ENCODE results near the gene TFEB. TPM values are rescaled to one million over a fixed set of nuclear protein-coding genes. Genes with fewer than 3 reads are reported as not detected.

The TFEB gene
- total RNA-seq (2022) (11.8 and 16.2 TPM in 2 replicates), Bru-seq, nascent RNA (percentile 50 among the genes with signal in this experiment), BruChase-seq, experiment 1, labeled RNA remaining after a 6-hour chase (percentile 45 among the genes with signal in this experiment), BruChase-seq, experiment 2, labeled RNA remaining after a 2-hour chase (percentile 53 among the genes with signal in this experiment)
- long read RNA-seq, transcript TFEB-204 (9 exons, 2,331 nt), result major isoform, 25 of 36 reads
- long read RNA-seq, partial matches to known transcripts, result 5 of 36 reads
- long read RNA-seq, other reads (novel, unspliced or antisense), result 4 of 36 reads

DNA sequence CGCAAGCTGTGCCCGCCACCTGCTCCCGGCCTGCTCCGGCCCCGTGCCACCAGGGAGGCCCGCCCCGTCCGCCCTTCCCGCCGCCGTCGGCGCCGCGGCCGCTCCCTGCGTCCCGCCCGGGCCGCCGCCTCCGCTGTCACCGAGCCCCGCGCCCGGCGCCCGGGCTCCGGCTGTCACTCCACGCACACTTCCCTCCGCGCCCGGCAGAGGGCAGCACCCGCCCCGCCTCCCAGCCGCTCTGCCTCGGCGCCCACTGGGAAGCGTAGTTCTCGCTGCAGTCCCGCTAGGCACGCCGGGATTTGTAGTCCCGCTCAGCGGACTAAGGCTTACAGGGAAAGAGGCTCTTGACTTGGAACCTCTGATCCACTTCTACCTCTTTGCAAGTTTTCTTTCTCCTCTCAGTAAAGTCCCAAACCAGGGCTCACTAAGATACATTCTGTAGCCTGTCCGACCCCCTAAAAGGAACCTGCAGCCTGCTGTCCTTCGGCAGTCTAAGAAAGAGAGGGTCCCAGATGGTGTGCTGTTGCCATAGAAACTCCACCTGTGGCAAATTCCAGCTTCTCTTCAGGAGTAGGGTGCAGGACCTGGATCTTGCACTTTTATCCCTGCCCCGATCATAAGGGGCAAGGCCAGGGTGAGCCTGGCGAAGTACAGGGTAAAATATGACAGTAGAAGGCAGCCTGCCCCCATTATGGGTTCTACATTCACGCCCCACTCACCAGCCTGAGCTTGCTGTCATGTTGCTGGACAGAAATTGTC, at the start of gene TFEB:
TFEB (minus strand) TSS at position 182 of the 759 bp plus-strand sequence. CDS start 44,395 bp downstream, outside the sequence.
- no peaks in the 10 kb centered on the region for H3K27me3 Mint-ChIP-seq (ENCODE audit: insufficient read depth, unreplicated experiment)
- peak within 1 kb of the TSS; percentile 62 for H3K4me3 Mint-ChIP-seq (ENCODE audit: unreplicated experiment)
- H3K4me1 Mint-ChIP-seq (ENCODE audit: insufficient read depth, unreplicated experiment), result peaks cover 18% of the 10 kb centered on the region
- intact Hi-C loops (cut with micrococcal nuclease), result loop anchor here (1.0 to 2.0 kb wide), 3 partner anchors 29 to 309 kb away; no protein-coding TSS in a partner anchor
- DNase-seq (ENCODE audit: unreplicated experiment), result peak; percentile 88
- POLR2A ChIA-PET, result interaction anchor here (0.7 to 5.9 kb wide), 11 partner anchors 12 to 829 kb away, joined by 3 to 98 read pairs (median 4); partner anchors contain the start of genes CCND3, FRS3 and TOMM6
- no TSS peak for BruUV-seq (replicated peaks)
- CTCF ChIA-PET, result interaction anchor here (0.6 to 3.4 kb wide), 18 partner anchors 11 to 1861 kb away, joined by 3 to 25 read pairs (median 4); partner anchors contain the start of genes TOMM6 and TREML1
- no peaks in the 10 kb centered on the region for H3K36me3 Mint-ChIP-seq (ENCODE audit: insufficient read depth, unreplicated experiment)
- TF ChIP-seq, protein P1, sequence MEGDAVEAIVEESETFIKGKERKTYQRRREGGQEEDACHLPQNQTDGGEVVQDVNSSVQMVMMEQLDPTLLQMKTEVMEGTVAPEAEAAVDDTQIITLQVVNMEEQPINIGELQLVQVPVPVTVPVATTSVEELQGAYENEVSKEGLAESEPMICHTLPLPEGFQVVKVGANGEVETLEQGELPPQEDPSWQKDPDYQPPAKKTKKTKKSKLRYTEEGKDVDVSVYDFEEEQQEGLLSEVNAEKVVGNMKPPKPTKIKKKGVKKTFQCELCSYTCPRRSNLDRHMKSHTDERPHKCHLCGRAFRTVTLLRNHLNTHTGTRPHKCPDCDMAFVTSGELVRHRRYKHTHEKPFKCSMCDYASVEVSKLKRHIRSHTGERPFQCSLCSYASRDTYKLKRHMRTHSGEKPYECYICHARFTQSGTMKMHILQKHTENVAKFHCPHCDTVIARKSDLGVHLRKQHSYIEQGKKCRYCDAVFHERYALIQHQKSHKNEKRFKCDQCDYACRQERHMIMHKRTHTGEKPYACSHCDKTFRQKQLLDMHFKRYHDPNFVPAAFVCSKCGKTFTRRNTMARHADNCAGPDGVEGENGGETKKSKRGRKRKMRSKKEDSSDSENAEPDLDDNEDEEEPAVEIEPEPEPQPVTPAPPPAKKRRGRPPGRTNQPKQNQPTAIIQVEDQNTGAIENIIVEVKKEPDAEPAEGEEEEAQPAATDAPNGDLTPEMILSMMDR (IDR thresholded peaks at IDR 0.05; ENCODE audit: unreplicated experiment), result peak; percentile 86
- no peaks in the 10 kb centered on the region for H3K9me3 Mint-ChIP-seq (ENCODE audit: unreplicated experiment)
- H3K27ac Mint-ChIP-seq (ENCODE audit: low read depth, unreplicated experiment), result no peak within 1 kb of the TSS

DNA sequence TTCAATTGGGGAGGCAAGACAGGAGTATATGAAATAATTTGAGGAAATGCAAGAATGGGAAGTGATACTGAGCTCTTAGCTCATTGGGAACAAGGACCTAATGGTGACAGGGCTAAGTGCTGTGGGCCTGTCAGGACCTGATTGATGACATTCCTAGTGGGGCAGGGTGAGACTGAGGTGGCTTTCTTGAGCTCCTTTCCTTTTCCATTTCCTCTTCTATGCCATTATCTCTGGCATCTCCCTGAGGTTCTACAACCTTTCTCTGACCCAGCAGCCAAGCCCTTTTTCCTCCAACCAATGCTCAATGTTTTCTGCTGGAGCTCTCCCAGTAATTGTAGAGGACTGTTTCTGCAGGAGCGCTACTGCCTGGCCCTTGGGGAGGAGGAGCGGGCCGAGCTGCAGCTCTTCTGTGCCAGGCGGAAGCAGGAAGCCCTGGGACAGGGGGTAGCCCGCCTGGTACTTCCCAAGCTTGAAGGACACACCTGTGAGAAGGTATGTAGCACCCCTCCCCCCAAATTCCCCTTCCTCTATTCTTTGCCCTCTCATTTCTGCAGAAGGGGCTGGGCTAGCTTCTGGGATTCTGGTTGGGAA, 49.3 kb upstream of the TFEB start:
- TF ChIP-seq, protein P1 (IDR thresholded peaks at IDR 0.05; ENCODE audit: unreplicated experiment), result no peak
- ChIA-PET POLR2A (interaction anchor here (0.5 to 5.9 kb wide), 5 partner anchors 155 to 405 kb away, joined by 3 to 100 read pairs (median 3); partner anchors contain the start of gene TAF8), CTCF (interaction anchor here (0.7 to 5.3 kb wide), 13 partner anchors 9 to 416 kb away, joined by 3 to 48 read pairs (median 4); partner anchors contain the start of genes BYSL and MED20)
- Mint-ChIP-seq H3K27me3 (ENCODE audit: insufficient read depth, unreplicated experiment) (no peaks in the 10 kb centered on the region), H3K36me3 (ENCODE audit: insufficient read depth, unreplicated experiment) (peaks cover 17% of the 10 kb centered on the region), H3K9me3 (ENCODE audit: unreplicated experiment) (no peaks in the 10 kb centered on the region), H3K27ac (ENCODE audit: low read depth, unreplicated experiment) (peak overlapping the region; percentile 51), H3K4me3 (ENCODE audit: unreplicated experiment) (peak overlapping the region; percentile 47), H3K4me1 (ENCODE audit: insufficient read depth, unreplicated experiment) (peaks cover 23% of the 10 kb centered on the region)
- no peak for DNase-seq (ENCODE audit: unreplicated experiment)
- no TSS peak for BruUV-seq (replicated peaks)
- intact Hi-C loops (cut with micrococcal nuclease), result loop anchor here (5.0 to 10.0 kb wide), 2 partner anchors 153 to 430 kb away; partner anchors contain the start of gene MRPS10

DNA sequence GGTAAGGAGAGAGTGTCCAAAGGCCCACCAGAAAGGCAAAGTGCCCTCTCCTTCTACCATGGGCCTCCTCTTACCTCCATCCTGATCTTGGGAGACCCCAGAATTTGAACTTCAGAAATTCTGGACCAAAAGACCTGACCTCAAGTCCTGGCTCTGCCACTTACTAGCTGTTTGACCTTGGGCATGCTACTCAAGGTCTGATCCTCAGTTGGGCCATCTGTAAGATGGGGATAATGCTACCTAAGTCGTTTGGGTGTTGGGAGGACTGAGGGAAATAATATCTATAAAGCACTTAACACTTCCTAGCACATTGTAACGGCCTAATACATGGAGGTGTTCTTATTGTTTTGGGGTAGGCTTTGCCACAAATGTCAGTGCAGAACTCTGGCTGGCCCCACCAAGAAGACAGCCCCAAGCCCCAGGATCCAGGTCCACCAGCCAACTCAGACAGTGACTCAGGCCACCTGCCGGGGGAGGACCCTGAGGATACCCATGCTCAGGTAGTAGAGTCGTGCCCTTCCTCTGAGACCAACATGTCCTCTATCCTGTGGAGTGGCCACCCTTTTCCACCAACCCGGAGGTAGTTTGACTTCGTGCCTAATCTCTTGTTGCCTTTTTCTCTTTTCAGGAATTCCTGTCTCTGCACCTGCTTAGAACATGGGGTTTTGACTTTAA, 47.8 kb upstream of the TFEB start:
- no peaks in the 10 kb centered on the region for H3K27me3 Mint-ChIP-seq (ENCODE audit: insufficient read depth, unreplicated experiment)
- peaks cover 10% of the 10 kb centered on the region for H3K36me3 Mint-ChIP-seq (ENCODE audit: insufficient read depth, unreplicated experiment)
- H3K27ac Mint-ChIP-seq (ENCODE audit: low read depth, unreplicated experiment), result no peak overlapping the region
- intact Hi-C loops (cut with micrococcal nuclease), result loop anchor here (10.0 kb wide), 1 partner anchor 432 kb away; the partner anchor contains the start of gene MRPS10
- ChIA-PET POLR2A (interaction anchor here (5.9 kb wide), 1 partner anchor 264 kb away, joined by 100 read pairs; the partner anchor contains the start of gene TAF8), CTCF (interaction anchor here (0.6 to 3.3 kb wide), 5 partner anchors 21 to 415 kb away, joined by 3 to 24 read pairs (median 3); no protein-coding TSS in a partner anchor)
- H3K4me1 Mint-ChIP-seq (ENCODE audit: insufficient read depth, unreplicated experiment), result peaks cover 30% of the 10 kb centered on the region
- no peak for DNase-seq (ENCODE audit: unreplicated experiment)
- BruUV-seq (replicated peaks), result no TSS peak
- H3K4me3 Mint-ChIP-seq (ENCODE audit: unreplicated experiment), result no peak overlapping the region
- TF ChIP-seq, protein P1 (IDR thresholded peaks at IDR 0.05; ENCODE audit: unreplicated experiment), result no peak
- H3K9me3 Mint-ChIP-seq (ENCODE audit: unreplicated experiment), result no peaks in the 10 kb centered on the region
